NK-92 (cell line): ENCODE measurements around the gene HS2ST1.

Experiments used
- DNase-seq: peaks from one replicate; lab custom pipeline; 2025; ENCODE audit not compliant: unreplicated experiment; lab: John Stamatoyannopoulos, UW

Gene HS2ST1

GRCh38 chr1:87132284-87132870, 217.9 kb downstream of the HS2ST1 start:
- DNase-seq, result no peak

DNA sequence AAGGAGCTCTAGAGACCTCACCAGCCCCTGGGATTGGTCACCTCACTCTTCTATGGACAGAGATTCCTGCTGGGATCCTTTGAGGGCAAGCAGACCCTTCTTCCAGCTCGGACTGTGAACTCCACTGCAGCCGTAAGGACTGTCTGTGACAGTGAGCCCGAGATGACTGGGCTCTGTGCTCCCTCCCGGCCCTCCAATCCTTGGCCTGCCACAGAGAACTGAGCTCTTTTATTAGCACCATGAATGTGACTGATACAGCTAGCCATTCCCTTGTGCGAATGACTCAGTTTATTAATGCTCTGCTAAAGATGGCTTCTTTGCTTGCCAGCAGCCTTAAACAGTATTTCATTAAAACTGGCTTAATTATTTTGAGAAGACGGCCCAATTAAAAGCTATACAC, 219.6 kb downstream of the HS2ST1 start:
- DNase-seq, result no peak

DNA sequence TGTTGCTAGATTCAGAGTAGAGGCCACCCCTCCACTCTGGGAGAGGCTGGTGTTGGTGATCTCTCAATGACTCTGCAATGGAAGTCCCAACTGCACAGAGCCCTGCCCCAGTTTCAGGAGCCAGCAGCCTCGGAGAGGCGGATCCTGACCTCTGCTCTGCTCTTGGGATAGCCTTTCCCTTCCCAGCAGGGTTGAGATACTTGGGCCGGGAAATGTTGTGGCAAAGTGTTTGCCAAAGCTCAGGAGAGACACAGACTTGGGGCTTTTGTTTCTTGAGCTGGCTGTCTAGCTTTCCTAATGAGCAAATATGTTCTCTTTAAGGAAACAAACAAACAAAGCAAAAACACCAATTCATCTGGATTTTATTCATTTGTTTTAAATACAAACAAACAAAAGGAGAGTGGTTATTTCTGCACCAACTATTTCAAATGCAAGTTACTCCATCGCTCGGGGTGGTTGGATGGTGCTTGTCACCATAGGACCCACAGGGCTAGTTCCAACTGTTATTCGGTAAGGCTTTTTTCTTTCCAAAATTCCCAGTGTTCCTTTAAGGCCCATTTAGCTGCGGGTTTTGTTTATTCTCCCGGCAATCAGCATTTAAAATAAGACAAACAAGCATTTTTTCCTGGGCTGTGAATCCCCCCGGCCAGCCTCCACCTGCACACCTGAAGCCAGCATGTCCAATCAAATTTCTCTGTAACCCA, 220.3 kb downstream of the HS2ST1 start:
- DNase-seq, result no peak

- no peak for DNase-seq
These were observed 220.9 kb downstream of the HS2ST1 start for GRCh38 chr1:87135329-87135712.

DNA sequence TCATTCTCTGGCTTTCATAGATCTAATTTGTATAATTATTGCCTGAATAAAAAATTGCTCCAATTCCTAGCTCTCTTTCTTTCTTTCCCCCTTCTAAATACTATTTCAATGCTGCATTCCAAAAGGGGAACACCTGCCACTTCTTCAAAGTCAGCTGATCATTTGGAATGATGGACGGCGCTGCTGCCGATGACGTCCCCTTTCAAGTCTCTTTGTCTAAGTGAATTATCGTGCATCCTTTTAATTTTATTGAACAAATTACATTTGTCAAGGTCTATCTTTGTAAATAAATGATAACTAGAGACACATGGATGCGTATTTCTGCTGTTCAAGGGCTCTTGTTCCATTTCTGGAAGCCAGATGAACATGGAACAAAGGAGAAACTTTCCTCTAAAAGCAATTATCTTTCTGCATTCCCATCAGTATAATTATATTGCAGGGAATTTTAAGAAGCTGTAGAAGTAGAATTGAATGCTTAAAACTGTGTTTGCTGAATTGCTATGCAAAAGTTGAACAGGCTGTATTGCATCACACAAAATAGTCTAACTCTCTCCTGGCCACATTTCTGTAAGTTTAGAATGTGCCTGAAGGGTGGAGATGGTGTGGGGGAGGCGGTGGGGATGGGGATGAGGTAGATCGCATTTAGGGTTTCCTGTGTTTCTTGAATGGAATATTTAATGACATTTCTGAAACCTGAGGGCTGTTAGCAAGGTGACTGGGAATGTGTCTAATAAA, 222.3 kb downstream of the HS2ST1 start:
- no peak for DNase-seq

DNA sequence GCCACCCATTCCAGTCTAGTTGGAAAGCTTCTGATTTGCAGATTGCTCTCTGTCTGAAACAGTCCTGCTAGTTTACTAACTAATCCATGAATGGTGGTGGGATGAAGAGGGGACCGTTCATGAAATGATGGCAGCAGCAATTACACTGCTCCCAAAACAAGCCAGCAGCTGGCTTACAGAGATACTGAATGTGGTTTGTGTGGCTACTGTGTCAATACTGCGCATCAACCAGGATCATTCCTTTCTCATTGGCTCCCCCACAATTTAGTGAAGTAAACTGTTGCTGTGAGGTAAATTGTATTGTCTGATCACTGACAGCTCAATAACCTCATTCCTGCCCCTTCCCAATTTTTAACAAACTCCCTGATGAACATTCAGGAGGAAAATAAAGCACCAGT, 222.9 kb downstream of the HS2ST1 start:
- DNase-seq, result no peak

DNA sequence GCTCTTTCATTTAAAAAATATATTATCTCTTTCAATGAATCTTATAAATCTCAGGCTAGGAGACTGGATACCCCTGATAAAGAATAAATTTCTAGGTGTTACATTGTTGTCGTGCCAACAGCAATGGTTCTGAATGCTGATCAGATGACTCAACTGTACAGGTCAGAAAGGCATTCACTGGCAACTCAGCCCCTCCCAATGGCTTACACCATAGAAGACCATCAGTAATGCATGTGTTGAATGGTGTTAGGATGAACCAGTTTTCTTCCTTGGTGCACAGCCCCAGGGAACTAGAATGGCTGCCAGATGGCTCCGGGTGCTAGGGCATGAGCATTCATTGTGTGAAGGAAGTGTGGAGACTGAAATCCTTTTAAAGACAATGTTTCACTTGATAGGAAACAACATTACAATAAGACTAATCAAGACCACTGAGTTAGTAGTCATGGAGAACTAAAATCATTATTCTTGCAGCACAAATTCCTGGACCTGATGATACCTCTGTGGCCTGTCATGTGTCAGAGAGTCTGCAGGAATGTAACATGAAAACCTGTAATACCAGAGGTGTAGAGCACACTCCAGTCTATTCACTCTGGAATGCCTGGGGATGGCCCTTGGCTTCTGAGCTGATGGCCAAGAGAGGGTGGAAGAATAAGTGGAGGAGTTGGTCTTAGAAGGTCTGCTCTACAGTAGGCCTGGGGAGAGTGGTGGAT, 226.6 kb downstream of the HS2ST1 start:
- DNase-seq, result no peak

DNA sequence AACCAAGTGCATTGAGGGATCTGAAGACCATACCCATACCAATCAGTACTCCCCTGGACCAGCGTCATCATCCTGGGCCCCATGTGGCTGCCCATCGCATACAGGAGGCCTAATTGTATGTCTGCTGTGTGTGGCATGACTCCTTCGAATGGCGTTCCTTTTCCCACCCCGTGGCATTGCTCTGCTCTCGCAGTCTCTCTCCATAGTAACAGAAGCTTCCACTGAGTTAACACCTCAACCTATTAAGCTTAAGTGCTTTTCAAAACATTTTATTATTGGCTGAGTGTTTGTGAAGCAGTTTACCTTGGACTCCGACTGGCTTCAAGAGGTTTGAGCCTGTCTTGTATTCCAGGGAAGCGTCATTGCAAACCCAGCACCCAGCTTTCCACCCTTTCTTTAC, 227.1 kb downstream of the HS2ST1 start:
- no peak for DNase-seq

GRCh38 chr1:87143413-87144135, 229.1 kb downstream of the HS2ST1 start:
- DNase-seq, result no peak

DNA sequence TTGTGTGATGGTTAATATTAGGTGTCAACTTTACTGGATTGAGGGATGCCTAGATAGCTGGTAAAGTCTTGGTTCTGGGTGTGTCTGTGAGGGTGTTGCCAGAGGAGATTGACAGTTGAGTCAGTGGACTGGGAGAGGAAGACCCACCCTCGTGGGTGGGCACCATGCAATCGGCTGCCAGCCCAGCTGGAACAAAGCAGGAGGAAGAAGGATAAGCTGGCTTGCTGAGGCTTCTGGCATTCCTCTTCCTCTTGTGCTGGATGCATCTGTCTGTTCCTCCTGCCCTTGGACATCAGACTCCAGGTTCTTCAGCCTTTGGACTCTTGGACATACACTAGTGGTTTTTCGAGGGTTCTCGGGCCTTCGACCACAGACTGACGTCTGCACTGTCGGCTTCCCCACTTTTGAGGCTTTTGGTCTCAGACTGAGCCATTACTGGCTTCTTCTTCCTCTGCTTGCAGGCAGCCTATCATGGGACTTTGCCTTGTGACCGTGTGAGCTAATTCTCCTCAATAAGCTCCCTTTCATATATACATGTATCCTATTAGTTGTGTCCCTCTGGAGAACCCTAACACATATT, 230.0 kb downstream of the HS2ST1 start:
- no peak for DNase-seq

GRCh38 chr1:87144981-87145380, 230.5 kb downstream of the HS2ST1 start:
- no peak for DNase-seq

GRCh38 chr1:87146538-87146937, 232.1 kb downstream of the HS2ST1 start:
- DNase-seq, result no peak

- DNase-seq, result no peak
These were observed 232.6 kb downstream of the HS2ST1 start for GRCh38 chr1:87146986-87147385.

DNA sequence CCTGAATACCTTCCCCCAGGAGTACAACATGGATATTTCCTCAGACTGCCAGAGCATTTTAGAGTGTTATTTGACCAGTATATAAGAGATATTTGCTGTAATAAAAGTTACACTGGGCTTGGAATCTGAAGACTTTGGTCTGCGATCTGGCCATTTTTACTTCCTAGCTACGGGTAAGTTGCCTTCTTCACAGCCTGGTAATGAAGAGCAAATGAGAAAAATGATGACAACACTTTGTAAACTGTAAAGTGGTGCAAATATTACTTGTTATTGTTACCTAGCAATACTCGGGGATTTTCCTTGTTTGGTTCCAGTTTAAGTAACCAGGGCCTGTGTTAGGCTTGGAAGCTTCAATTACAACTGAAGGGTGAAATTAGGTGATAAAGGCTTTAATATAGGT, 233.4 kb downstream of the HS2ST1 start:
- no peak for DNase-seq

DNA sequence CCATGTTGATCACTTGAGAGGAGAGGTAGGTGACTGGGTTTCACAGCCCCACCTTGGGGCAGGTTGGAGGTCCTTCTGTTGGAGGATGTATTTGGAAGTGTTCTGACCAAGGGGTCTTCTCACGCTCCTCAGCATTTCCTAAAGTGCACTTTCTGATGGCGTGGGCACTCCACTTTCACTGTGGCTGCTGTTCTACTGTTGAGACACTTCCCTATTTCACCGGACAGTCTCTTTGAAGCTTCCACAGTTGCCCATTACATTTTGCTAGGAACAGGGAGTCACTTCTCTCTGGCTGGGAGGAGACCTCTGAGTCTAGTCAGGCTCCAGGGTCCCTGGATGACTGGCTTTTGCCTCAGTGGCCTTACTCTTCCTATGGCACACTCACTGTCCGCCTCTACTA, 234.2 kb downstream of the HS2ST1 start:
- no peak for DNase-seq

GRCh38 chr1:87149241-87150041, 235.0 kb downstream of the HS2ST1 start:
- no peak for DNase-seq

GRCh38 chr1:87150143-87150542, 235.7 kb downstream of the HS2ST1 start:
- no peak for DNase-seq

DNA sequence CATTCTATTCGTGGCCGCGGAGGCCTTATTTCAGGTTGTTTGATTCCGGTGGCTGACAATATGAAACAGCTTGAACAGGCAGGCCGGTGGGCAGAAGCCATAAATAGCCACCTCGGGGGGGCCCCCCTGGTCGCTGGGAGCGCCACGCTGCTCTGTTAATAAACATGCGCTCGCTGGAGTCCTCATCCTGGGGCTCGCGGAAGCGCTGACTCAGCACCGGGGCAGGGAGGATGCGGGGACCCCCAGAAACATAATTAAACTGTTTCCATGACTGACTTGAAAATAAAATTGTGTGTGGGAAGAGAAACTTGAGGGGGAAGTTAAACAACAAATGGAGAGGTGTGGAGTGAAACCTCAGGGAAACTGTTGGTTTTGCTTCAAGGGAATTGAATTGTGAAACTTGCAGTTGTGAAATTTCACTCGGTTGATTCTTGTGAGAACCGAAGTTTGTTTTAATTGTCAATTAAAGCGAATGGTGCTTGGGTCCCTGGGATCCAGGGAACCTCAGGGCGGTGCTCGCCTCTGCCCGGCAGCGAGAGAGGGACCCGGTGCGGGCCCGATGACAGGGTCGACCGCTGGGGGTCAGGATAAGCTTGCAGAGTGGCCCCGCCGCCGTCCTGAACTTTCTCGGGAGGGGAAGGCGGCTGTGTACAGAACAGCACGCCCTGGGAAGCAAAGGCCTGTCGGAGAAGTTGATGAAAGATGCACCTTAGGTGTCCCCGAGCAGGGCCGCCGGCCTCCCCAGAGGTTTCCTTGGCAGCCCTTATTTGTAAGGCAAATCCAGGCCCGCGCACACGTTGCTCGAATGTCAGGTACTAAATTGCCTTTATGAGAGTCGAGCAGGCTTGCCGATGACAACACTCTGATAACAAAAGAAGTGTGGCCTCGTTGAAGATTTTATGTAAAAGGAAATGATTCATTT, 237.3 kb downstream of the HS2ST1 start:
- DNase-seq, result no peak

DNA sequence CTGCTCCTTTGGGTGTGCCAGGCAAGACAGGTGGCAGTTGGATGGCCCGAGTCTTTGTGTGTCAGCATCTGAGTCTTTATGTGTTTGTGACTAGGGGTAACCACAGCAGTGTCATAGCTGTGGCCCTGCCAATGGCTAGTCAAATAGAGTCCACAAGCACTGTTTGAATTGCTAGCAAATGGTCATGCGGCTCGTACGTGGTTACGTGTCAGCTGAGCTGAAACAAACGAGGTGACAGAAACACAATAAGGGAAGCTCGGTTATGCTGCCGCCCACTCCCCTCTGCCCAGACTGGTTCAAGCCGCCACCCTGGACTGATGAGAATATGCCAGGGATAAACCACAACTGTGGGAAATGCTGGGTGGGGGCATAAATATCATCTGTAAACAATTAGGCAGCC, 239.9 kb downstream of the HS2ST1 start:
- DNase-seq, result no peak
